GM18511 (cell line): ENCODE measurements around the gene CYP4F12.
"Not testable (repeated sequence)": the region's sequence is repeated elsewhere in the genome, so short reads cannot be mapped to it uniquely, and the experiment has no call there.

Experiments
- ATAC-seq: cut with Tn5 transposase; IDR thresholded peaks from one replicate; pipeline ENCODE4 v1.9.1; 2021; ENCODE audit warnings: mild to moderate bottlenecking, moderate library complexity; ENCODE audit not compliant: unreplicated experiment

Gene CYP4F12

DNA sequence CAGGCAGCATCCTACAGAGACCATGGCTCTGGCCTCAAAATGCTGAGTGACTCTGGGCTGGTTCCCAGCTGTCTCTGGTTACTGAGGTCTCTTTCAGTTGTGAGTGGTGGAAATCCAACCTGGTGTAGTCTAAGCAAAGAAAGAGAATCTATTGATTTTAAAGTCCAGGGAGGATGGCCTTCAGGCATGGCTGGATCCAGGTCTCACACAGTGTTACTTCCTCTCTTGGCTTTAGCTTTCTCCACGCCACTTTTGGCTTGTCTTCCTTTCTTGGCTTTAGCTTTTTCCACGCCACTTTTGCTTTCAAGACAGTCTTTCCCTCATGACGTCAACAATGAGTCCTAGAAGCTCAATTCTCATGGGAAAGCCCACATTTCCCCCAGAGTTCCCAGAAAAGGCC is 28.1 kb upstream of the CYP4F12 start:
- no peak for ATAC-seq

- ATAC-seq, result no peak
Measured at GRCh38 chr19:15649526-15649925, 23.4 kb upstream of the CYP4F12 start.

DNA sequence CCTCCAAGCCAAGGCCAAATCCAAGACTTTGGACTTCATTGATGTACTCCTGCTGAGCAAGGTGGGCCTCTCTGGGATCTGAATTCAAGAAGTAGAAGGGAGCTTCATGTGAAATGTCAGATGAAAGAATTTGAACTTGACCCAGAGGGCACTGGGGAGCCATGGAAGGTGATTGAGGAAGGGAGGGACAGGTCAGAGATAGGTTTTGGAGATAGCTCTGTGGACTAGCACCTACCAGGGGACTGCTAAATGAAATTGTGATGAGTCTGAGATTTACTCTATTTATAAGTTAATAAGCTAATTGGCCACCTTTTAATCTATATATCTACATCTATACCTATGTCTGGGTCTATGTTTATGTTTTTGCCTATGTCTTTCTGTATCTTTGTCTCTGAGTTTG is 22.8 kb upstream of the CYP4F12 start:
- ATAC-seq, result not testable (repeated sequence)

DNA sequence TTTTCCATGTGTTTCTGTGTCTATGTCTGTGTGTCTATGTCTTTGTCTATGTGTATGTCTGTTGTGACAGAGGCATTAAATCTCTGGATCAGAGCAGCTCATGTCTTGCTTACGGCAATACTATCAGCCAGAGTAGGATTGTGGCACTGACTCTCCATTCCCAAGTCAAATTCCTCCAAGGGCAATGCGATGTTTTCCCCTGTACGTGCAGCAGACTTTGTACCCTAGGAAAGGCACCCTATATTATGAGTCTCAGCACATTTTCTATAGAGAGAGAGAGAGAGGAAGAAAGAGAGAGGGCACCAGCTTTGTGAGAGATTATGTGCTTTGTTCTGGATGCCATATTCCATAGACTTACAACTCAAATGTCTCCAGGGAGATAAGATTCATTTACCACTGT is 21.1 kb upstream of the CYP4F12 start:
- no peak for ATAC-seq

- ATAC-seq, result no peak
Measured at GRCh38 chr19:15652559-15653278, 20.2 kb upstream of the CYP4F12 start.

DNA sequence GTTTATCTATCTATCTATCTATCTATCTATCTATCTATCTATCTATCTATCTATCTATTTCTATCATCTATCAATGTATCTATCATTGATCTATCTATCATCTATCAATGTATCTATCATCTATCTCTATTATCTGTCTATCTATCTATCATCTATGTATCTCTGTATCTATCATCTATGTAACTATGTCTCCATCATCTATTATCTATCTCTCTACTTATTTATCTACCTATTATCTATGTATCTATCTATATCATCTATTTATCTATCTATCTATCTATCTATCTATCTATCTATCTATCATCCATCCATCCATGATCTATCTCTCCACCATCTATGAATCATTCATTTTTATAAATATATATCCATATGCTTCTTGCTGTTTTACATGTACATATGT is 16.4 kb upstream of the CYP4F12 start:
- no peak for ATAC-seq

GRCh38 chr19:15663247-15663646 is 9.6 kb upstream of the CYP4F12 start:
- ATAC-seq, result no peak

- no peak for ATAC-seq
Measured at GRCh38 chr19:15666186-15666585, 6.7 kb upstream of the CYP4F12 start.

- no peak for ATAC-seq
Measured at GRCh38 chr19:15666883-15667282, 6.0 kb upstream of the CYP4F12 start.

GRCh38 chr19:15669440-15669839 is 3.4 kb upstream of the CYP4F12 start:
- ATAC-seq, result no peak

- ATAC-seq, result no peak
Measured at GRCh38 chr19:15669891-15670290, 3.0 kb upstream of the CYP4F12 start.

- ATAC-seq, result no peak
Measured at GRCh38 chr19:15671237-15671821, 1.6 kb upstream of the CYP4F12 start.

DNA sequence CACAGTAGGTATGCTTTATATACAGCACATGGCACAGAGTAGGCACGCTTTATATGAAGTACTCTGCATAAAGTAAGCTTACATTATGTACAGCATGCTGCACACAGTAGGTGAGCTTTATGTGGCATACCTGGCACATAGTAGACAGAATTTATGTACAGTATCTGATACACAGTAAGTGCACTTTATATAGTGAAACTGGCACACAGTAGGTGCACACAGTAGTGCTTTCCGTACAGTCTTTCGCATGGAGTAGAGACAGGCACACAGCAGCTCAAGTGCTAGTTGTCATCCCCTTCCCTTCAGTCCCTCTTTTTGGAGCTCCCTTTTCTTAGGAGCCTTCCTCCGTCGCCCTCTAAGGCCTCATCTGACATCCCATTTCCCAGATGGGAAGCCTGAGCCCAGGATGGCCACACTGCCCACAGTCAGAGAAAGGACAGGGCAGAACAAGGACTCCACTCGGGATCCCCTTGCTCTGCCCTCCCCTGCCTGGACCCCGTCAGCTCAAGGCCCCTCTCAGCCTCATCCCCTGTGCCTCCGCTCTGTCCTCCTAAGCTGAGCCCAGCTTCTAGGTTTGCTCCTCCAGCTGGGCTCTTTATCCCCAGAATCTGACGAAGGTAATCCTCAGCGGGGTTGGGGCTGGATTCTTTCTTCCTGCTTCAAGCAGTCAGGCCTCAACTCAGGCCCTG is 852 bp upstream of the CYP4F12 start:
- ATAC-seq, result no peak

- ATAC-seq, result no peak
Measured at GRCh38 chr19:15673176-15673654, 328 bp downstream of the CYP4F12 start.

DNA sequence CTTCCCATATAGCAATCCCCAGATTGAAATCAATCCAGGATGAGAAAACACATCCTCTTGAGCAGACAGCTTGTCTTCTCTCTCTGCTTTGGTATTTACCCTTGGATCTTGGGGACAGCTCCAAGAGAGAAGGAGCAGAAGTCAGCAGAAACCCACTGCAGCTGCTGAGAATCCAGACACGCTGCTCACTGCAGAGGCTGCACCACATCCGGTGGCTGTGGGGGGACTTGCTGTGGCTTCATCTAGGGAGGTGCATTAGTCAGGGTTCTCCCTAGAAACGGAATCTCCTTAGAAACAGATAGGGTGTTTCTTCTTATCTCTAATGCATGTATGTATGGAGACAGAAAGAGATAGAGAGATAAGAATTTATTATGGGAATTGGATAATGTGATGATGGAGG is 2.7 kb downstream of the CYP4F12 start:
- ATAC-seq, result no peak

DNA sequence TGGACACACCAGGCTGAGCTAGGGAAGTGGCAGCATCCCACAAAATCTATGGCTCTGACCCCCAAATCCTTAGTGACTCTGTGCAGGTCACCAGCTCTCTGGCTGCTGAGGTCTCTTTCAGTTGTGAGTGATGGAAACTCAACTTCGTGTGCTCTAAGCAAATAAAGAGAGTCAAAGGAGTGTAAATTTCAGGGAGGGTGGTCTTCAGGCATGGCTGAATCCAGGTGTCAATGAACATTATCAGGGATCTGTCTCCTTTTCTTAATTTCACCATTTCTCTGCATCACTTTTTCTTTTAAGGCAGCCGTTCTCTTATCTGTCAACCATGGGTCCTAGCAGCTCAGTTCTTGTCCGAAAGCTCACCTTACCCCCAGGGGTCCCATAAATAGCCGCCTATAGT is 6.2 kb downstream of the CYP4F12 start:
- no peak for ATAC-seq

DNA sequence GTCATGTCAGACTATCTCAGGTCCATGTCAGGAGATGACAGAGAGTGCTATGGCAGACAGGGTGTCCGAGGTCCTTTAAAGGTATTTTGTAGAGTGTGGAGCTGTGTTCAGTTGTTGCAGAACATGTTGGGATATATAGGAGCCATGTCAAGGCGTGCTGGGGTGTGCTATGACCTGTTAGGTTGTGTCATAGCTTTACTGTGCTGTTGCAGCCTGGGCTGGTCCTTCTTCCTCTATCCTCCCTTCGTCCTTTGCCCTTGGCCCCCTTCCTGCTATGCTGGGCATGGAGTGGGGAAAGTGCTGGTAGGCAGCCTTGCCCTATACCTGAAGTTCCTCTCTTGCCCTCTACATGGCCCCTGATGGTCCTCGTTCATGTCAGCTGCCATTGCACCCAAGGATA is 7.0 kb downstream of the CYP4F12 start:
- ATAC-seq, result not testable (repeated sequence)

DNA sequence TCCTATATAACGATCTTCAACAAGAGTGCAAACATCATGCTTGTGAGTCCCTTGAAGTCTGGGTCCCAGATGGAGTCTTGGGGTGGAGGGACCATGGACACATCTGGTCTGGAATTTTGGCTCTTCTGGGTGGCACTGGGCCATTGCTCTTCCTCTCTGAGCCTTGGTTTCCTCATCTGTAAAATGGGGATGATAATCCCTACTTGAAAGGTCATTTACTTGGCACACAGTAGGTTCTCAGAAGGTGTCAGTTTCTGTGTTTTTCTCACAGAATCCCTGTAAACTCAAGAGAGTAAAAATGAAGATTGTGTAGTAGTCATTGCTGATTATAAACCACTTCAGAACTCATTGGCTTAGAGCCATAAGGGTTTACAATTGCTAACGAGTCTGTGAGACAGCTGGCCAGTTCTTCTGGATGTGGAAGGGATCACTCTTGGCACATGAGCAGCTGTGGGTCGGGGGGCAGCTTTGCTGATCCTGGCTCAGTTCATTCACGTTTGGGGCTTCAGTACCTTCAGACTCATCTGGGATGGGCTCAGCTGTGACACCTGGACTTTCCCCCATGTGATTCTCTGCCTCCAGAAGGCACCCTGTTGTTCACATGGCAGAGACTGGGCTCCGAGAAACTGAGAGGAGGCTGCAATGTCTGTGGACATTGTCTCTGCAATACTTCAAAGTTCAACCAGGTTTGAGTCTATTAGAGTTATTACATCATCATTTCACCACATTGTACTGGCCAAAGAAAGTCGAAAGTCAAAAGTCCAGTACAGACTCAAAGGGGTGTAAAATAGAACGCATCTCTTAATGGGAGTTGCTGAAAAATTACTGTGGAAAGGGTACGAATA is 7.8 kb downstream of the CYP4F12 start:
- ATAC-seq, result no peak

- no peak for ATAC-seq
Measured at GRCh38 chr19:15683411-15683810, 10.5 kb downstream of the CYP4F12 start.

DNA sequence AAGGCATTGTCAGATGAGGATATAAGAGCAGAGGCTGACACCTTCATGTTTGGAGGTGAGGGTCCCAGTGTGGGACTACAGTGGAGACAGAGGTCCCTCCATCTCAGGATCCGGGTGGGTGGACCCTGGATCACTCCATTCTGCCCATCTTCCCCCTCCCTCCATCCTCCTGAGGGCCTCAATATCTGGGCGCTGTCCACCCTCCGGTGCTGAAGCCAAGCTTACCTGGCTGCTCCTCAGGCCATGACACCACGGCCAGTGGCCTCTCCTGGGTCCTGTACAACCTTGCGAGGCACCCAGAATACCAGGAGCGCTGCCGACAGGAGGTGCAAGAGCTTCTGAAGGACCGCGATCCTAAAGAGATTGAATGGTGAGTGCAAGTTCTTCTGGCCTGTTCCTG is 11.9 kb downstream of the CYP4F12 start:
- no peak for ATAC-seq

DNA sequence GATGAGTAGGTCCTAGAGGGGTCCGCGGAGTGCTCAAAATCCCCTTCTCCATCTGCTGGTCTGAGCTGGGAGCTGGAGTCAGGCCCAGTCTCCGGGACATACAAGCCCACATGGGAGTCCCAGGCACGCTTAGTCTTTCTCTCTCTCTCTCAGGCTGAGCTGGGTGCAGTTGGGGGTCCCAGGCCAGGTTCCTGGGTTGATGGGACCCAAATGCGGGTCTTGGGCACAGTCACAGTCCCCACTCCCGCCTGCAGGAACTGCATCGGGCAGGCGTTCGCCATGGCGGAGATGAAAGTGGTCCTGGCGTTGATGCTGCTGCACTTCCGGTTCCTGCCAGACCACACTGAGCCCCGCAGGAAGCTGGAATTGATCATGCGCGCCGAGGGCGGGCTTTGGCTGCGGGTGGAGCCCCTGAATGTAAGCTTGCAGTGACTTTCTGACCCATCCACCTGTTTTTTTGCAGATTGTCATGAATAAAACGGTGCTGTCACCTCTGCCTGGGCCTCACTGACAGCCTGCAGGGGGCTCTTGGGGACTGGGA is 23.8 kb downstream of the CYP4F12 start:
- no peak for ATAC-seq
